Activated CD8-positive, alpha-beta memory T cell treated with anti-CD3 and anti-CD28 coated beads for 1 hour (primary cell): Measurements from ENCODE around the gene PROX2.

Experiments
- DNase-seq, 2 donors: peaks; one replicate each; pipeline ENCODE4 v3.0.0-alpha.2; 2020; ENCODE audit warnings: low read depth in 1 of 2; ENCODE audit errors: extremely low read depth in 1 of 2

PROX2 gene

GRCh38 chr14:74875941-74876913, at the start of gene PROX2:
Gene PROX2 (minus strand): TSS chr14:74876145. CDS start chr14:74863834, 12,311 bp downstream.
- DNase-seq, result no peak

- DNase-seq, result no peak
Observed at GRCh38 chr14:74924061-74924460, 48.1 kb upstream of the PROX2 start.

- peak; percentile 15 to 49 for DNase-seq
Observed at GRCh38 chr14:74922752-74923401, 46.9 kb upstream of the PROX2 start, which contains the start of gene RPS6KL1. Gene RPS6KL1 (minus strand): TSS chr14:74923260. CDS start chr14:74921541, 1,719 bp downstream.

GRCh38 chr14:74921987-74922751, 46.2 kb upstream of the PROX2 start:
- DNase-seq, result no peak

GRCh38 chr14:74921053-74921620, 45.2 kb upstream of the PROX2 start:
- DNase-seq, result no peak

GRCh38 chr14:74920281-74920680, 44.3 kb upstream of the PROX2 start:
- no peak for DNase-seq

GRCh38 chr14:74919421-74920165, 43.6 kb upstream of the PROX2 start:
- DNase-seq, result no peak

GRCh38 chr14:74918380-74918779, 42.4 kb upstream of the PROX2 start:
- no peak for DNase-seq

- DNase-seq, result no peak
Observed at GRCh38 chr14:74917646-74918081, 41.7 kb upstream of the PROX2 start.

- no peak for DNase-seq
Observed at GRCh38 chr14:74917178-74917543, 41.2 kb upstream of the PROX2 start.

- no peak for DNase-seq
Observed at GRCh38 chr14:74915826-74916225, 39.9 kb upstream of the PROX2 start.

GRCh38 chr14:74915426-74915825, 39.5 kb upstream of the PROX2 start:
- no peak for DNase-seq

- no peak for DNase-seq
Observed at GRCh38 chr14:74913986-74914573, 38.1 kb upstream of the PROX2 start.

- no peak for DNase-seq
Observed at GRCh38 chr14:74913393-74913910, 37.5 kb upstream of the PROX2 start.

GRCh38 chr14:74912801-74913200, 36.9 kb upstream of the PROX2 start:
- no peak for DNase-seq

GRCh38 chr14:74912111-74912510, 36.2 kb upstream of the PROX2 start:
- DNase-seq, result no peak

- DNase-seq, result no peak
Observed at GRCh38 chr14:74911704-74912103, 35.8 kb upstream of the PROX2 start.

- DNase-seq, result no peak
Observed at GRCh38 chr14:74911221-74911620, 35.3 kb upstream of the PROX2 start.

- DNase-seq, result no peak
Observed at GRCh38 chr14:74910556-74910955, 34.6 kb upstream of the PROX2 start.
